GM19043 (cell line): ENCODE results near the gene SKIL.

Experiments used
- ATAC-seq: cut with Tn5 transposase; IDR thresholded peaks from one replicate; pipeline ENCODE4 v1.9.1; 2021; ENCODE audit warnings: low read depth; ENCODE audit not compliant: unreplicated experiment

The SKIL gene

GRCh38 chr3:170346481-170347392 lies 10.8 kb upstream of the SKIL start:
- ATAC-seq = peak; percentile 41

- ATAC-seq = peak; percentile 47
Observed at GRCh38 chr3:170350515-170351413, 6.8 kb upstream of the SKIL start.

GRCh38 chr3:170352936-170353335 lies 4.6 kb upstream of the SKIL start:
- peak; percentile 11 for ATAC-seq

GRCh38 chr3:170353485-170353884 lies 4.0 kb upstream of the SKIL start:
- ATAC-seq = no peak

GRCh38 chr3:170354760-170355159 lies 2.8 kb upstream of the SKIL start:
- ATAC-seq = no peak

- peak; percentile 22 for ATAC-seq
Observed at GRCh38 chr3:170355738-170356595, 1.5 kb upstream of the SKIL start.

GRCh38 chr3:170356596-170357175 lies 829 bp upstream of the SKIL start:
- peak; percentile 34 for ATAC-seq

- peak; percentile 10 for ATAC-seq
Observed at GRCh38 chr3:170358042-170359010, 811 bp downstream of the SKIL start.

- ATAC-seq = no peak
Observed at GRCh38 chr3:170359178-170359704, 1.7 kb downstream of the SKIL start.

- no peak for ATAC-seq
Observed at GRCh38 chr3:170360466-170360865, 3.0 kb downstream of the SKIL start.

GRCh38 chr3:170360916-170361315 lies 3.4 kb downstream of the SKIL start:
- no peak for ATAC-seq

- no peak for ATAC-seq
Observed at GRCh38 chr3:170361711-170362110, 4.2 kb downstream of the SKIL start.

GRCh38 chr3:170363471-170363994 lies 6.0 kb downstream of the SKIL start:
- no peak for ATAC-seq

- ATAC-seq = no peak
Observed at GRCh38 chr3:170364965-170365364, 7.5 kb downstream of the SKIL start.

- no peak for ATAC-seq
Observed at GRCh38 chr3:170367797-170368196, 10.3 kb downstream of the SKIL start.

GRCh38 chr3:170368921-170369320 lies 11.4 kb downstream of the SKIL start:
- no peak for ATAC-seq

- no peak for ATAC-seq
Observed at GRCh38 chr3:170372190-170372879, 14.8 kb downstream of the SKIL start.

GRCh38 chr3:170383567-170383966 lies 26.1 kb downstream of the SKIL start:
- ATAC-seq = no peak
